Measurements from ENCODE around the gene OR6A2. TPM values are rescaled to one million over a fixed set of nuclear protein-coding genes. Genes with fewer than 3 reads are reported as not detected.
"Not testable (repeated sequence)": the region's sequence is repeated elsewhere in the genome, so short reads cannot be mapped to it uniquely, and the experiment has no call there.

OR6A2 gene
- total RNA-seq: 0.10 TPM

DNA sequence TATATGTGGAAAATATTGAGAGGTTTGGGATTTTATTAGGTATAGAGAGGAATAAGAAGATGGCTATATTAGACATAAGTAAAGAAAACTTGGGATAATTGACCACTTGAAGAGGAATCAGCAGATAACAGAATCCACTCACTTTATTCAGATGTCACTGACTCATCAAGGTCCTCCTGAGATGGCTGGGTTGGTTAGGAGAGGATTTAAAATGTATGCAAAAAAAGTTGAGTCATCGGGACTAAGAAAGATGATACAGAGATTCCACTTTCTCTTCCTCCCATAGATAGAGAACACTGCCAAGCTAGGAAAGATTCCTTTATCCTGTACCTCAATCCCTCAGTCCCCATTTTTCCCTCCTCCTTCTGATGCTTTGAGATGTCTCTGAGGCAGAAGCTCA lies at the start of gene OR6A2:
OR6A2 (minus strand) TSS at position 288 of the 400 bp plus-strand sequence. CDS start 3,981 bp downstream, outside the sequence.
- no peak for DNase-seq

DNA sequence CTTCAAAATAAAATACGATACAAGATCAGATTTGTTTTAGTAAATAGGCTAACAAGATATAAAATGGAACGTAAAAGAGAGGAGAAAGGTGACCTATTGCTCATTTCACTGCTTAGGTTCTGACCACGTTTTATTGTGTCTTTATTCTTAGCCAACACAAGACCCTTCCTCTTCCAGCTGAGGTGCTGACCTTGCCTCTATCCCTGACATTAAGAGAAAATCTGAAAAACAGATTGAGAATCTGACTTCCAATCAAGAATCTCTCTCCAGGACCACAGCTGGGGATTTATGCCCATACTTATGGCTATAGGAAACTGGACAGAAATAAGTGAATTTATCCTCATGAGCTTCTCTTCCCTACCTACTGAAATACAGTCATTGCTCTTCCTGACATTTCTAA lies 45.9 kb upstream of the OR6A2 start, which contains the start of gene OR10A5:
OR10A5 (plus strand) TSS at position 301 of the 400 bp plus-strand sequence; CDS start at position 301, 0 bp downstream.
- DNase-seq: no peak

DNA sequence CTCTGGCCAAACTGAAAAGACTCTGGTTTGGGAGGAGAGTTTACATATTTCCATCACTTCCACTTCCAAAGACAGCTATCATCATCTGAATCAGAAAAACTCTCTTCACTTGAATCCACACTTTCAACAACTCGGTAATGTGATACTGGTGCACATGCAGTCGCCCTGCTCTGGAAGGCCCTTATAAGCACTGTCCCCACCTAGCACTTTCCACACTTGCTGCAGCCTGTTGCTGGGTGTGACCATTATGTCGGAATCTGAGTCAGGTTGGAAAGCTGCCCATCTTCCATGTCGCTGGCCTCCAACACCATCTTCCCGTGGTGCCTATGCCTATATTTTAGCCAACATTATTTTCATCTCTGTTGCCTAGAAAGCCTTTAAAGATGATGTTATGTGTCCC lies 44.9 kb upstream of the OR6A2 start:
- DNase-seq: peak; percentile 27

DNA sequence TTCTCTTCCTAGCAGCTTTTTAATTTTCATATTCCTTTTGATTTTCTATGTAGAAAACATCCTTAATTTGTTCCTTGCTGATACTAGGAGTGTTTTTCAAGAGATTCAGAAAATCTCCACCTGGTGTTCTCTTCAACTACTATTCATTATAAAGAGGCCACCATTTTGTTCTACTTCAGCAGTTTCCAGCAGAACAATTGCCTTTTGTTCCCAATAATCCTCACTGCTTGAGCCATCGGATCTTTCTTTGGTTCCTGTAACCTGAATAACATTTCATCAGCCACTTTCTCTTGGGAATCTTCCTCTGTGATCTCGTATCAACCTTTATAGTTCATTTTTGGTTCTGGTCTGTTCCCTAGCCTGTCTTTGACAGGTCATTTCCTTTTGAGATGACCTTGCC lies 44.2 kb upstream of the OR6A2 start:
- DNase-seq: no peak

DNA sequence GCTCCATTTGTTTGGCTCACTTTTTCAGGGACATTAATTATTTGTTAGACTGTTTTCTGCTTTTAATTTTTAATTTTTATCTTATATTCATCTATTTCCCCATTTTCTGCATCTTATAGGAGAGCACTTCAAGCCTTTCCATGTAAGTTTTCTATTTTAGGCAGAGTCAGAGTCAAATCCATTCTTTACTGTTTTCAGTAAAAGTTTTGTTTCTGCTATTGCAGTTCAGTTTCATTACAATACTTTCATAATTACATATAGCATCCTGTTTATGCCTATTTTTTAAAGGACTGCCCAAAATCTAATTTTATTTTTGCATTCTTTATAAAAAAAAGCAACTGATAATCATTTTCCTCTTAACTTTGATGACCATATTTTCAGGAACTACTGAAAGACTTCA lies 42.2 kb upstream of the OR6A2 start:
- DNase-seq: no peak

DNA sequence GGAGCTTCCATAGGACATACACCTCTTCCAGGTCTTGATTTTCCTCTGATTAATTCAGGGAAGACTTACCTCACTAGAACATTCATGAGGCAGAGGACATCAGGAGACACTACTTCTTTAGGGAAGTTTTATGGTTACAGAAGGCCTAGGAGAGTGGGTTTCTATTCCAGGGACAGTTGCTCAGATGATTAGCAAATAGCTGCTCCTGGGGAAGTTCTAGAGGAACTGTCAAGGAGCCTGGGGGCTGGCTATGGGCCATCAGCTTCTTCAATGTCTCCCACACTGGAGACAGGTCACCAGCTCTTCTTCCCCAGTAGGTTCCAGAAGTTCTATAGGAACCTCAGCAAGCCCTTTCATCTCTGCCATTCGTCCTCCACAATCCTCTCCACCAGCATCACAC lies 34.5 kb upstream of the OR6A2 start:
- DNase-seq: no peak

DNA sequence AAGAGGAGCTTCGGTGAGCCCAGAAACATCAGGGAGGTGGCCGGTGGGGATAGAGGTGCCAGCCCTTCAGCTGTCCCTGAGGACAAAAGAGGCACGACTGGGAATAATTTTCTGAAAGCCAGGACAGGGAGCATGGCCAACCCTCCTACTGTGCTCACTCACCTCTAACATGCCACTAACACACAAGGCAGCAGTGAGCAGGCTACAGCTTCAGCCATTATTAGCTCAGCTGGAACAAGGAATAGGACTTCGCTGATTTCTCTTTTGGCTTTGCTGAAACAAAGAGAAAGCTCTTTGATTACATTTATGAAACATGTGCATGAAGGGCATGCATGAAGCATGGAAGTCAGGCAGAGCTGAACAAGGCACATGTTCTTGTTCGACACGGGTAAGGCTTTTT lies 33.9 kb upstream of the OR6A2 start:
- DNase-seq: no peak

DNA sequence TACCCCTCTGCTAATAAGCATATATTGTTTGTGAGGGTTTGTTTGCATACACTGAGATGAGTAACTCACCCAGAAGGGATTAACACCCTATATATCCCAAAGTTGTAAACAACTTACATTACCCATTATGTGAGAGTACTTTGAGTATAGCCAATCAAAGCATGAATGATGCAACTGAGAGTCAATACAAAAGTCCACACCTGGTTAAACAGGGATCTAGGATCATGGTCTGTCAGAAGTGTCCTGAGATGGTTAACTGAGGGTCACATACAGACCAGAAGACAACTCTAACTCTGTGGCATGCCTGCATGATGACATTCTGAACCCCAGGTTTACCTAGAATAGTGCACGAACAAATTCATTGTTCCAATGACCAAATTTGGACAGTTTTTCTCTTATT lies 28.6 kb upstream of the OR6A2 start:
- DNase-seq: no peak

DNA sequence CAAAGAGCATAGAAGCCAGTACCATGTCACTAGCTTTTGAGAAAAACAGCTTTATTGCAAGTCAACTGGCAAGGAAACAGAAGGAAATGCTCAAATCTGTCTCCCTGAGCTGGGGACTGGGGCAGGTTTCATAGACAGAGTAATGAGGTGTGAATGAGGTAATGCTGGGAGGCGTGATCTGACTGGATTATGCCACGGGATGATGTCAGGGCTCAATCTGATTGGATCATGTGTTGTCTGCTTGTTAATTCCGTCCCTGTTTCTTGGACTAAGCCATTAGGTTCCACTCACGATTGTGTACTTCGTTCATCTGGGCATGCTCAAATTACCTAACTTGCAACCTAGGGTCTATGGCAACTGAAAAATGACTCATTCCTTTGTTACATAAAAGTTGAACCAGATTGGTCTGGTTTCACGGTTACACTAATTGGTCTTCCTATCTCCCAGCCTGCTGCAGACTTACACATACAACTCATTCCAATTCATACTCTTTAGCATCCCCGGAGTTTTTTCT lies 25.8 kb upstream of the OR6A2 start:
- no peak for DNase-seq

DNA sequence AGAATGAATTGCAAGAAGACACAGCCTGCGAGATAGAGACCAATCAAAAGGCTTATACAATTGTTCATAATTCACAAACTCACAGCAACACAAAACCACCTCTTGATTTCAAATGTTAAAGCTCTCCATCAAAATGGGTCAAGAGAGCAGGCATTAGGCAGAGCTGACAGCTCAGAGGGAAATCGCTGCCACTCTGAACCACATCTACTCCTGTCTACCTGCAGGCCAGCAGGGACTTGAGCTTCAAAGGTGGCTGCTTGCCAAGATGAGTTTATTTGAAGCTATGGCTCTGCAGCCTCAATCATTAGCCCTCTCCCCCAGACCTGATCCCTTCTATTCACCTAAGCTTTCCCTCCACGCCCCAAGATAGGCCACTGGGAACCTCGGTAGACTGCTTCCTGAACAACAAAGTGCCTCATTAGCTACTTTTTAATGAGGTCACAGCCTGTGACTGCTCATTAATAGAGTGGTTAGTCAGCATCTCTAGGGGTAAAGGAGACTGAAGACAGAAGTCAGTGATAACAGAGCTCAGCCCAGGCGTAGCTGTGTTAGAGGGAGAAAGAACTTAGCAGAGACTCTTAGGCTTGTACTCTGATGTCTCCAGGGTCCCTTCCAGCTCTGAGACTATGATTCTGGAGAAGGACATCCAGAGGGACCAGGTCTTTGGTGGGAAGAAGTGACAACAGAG lies 24.8 kb upstream of the OR6A2 start:
- DNase-seq: no peak

DNA sequence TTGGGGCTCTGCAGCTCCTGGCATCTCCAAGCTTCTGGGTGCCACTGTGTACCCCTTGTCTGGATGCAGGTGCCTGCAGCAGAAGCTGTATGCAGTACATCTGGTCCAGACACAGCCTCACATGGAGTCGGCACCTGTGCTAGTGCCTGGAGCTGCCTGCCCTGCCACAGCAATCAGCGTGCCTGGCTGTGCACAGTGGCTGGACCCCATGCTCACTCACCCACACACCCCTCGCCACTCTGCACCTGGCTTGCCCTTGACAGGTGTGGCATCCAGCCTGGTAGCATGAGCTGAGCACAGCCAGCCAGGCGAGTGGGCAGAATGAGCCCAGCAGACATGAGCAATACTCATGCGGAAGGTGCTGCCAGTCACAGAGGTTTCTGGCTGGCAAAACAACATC lies 19.5 kb upstream of the OR6A2 start:
- no peak for DNase-seq

DNA sequence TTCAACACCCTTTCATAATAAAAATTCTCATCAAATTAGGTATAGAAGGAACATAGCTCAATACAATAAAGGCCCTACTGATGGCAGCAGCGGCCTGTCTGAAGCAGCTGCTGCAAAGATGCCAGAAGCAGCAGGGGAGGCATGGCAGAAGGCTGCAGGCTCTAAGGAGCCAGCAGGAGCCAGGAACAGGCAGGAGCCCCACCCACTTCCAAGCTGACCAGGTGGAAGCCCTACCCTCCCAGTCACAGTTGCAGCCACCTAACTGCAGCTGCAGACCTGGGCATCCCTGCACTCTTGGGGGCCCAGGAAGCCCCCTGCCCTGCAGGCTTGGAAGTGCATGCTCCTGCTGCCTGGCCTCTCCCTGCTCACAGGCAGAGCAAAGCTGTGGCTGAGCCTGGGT lies 18.2 kb upstream of the OR6A2 start:
- DNase-seq: no peak

DNA sequence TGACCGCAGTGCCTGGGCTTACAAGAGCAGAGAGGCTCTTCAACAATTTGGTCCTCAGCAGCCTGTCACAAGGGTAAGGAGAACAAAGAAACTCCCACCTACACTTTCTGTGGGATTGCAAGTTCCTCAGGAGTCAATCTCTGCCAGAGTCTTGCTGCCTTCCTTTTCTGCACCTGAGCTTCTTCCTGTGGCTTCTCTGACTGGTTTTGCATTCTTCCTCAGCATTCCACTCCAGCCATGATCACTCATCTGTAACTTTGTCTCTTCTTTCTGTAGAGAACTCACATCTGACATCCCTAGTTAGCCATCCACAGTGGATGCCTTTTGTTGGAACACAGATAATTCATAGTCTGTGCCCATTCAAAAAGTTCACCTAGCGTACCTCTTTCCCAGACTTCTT lies 14.2 kb upstream of the OR6A2 start:
- no peak for DNase-seq

DNA sequence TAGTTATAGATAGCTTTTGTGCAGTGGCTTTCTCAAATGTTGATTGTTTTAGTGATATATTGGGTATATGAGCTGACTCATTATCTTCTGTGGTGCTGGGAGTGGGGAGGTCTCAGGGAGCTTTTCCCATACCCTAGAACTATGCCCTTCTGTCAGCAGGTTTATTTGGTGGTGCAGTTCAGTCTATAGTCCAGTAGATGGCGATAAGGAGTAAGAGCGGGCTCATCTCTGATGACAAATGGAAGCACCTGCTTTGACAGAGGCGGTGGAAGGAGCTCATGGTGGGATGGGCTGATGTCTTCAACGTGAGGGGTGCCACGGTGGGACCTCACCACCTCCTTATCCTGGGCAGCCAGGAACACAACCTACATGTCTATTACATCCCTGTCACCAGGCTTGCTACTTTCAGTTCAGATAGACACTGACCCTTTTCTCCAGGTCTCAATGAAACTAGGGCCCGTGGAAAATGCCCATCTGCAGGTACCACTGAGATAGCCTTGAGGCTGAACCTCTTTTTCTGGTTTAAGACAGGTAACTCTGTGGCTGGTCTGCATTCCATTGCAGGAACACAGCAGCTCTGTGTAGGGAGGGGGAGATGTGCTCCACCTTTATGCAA lies 13.0 kb upstream of the OR6A2 start:
- DNase-seq: peak; percentile 56

DNA sequence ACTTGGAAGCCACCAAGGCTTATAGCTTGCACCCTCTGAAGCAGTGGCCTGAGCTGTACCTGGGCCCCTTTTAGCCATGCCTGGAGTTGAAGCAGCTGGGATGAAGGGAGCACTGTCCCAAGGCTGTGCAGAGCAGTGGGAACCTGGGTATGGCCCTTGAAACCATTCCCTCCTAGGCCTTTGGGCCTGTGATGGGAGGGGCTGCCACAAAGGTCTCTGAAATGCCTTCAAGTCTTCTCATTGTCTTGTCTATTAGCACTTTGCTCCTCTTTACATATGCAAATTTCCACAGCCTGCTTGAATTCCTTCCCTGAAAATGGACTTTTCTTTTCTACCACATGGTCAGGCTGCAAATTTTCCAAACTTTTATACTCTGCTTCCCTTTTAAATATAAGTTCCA lies 1.6 kb upstream of the OR6A2 start:
- DNase-seq: not testable (repeated sequence)

DNA sequence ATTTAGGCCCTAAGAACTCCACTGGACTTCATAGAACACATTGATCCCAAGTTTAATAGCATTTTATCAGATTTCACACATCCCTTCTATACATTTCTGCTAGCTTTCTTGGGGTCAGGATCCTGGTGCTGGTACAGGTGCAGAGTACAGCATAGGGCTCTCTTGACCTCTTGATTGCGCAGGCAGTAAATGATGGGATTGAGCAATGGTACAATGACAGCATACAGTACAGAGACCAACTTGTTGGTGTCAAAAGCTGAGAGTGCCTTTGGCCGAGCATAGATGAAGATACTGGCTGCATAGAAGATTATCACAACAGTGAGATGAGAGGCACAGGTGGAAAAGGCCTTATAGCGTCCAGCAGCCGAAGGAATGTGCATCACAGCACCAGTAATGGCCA lies 4.8 kb downstream of the OR6A2 start:
- DNase-seq: no peak

DNA sequence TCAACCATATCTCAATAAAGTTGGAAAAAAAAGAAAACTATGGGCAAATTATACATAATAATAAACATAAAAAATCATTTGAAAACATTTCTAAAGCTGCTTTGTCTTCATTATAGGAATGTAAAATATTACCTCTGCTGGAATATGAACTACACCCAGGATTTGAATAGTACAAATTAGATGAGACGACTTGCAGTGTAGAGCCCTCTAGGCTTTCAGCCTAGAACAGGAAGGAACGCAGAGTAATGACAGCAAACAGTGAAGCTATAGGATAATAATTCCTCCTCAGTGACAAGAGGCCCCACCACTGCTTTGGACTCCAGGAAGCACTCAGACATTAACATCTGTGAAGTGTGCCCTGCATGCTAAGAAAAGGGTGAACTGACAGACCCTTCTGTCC lies 8.9 kb downstream of the OR6A2 start:
- DNase-seq: no peak

DNA sequence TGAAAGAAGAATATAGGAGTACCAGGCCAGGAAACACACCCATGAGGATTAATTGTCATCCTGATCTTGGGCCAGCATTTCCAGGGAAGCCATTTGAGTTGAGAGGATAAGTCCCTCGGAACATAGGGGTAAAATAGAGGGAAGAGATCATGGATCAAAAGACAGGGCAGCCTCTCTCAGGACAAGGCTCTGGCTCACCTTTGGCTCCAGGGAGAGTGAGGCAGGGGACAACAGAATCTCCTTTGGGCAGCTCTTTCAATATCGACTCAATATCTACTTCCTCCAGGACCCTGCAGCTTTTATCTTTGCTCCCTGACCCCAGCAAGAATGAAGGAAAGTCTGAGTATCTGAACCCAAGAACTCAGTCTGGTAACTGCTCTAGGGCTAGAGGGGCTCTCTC lies 16.8 kb downstream of the OR6A2 start, which contains the start of gene OR2AG1:
OR2AG1 (plus strand) TSS at position 301 of the 400 bp plus-strand sequence. CDS start 2,018 bp downstream, outside the sequence.
- DNase-seq: no peak

DNA sequence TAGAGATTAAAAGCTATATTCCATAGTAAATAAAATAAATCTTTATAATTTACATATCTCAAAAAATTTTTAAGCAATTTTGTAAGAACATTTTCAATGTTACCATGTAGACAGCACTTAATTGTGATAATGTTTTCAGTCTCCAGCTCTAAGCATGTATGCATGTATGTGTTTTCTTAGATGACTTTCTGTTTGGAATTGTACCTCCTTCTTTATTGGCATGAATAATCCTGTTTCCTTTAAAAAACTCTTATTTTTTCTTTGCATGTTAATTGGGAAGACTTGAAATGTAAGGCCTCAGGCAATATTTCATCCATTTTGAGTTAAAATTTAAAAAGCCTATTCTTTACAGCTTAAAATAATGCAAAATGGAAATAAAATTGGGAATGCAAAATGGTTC lies 18.7 kb downstream of the OR6A2 start:
- DNase-seq: no peak

DNA sequence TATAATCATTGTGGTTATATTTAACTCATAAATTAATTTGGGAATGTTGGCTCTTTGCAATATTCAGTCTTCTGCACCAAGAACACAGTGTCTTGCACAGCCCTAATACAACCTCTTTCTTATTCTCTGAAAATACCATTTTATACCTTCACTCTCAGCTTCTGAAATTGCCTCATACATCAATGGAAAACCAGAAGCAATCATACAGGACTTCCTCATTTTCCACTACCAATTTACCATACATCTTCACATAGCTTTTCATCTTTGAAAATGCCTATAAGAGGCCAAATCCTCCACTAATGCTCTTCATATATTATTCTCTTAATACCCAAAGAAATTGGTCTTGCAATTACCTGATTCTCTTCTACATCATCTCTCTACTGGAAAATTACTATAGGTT lies 21.0 kb downstream of the OR6A2 start:
- no peak for DNase-seq

DNA sequence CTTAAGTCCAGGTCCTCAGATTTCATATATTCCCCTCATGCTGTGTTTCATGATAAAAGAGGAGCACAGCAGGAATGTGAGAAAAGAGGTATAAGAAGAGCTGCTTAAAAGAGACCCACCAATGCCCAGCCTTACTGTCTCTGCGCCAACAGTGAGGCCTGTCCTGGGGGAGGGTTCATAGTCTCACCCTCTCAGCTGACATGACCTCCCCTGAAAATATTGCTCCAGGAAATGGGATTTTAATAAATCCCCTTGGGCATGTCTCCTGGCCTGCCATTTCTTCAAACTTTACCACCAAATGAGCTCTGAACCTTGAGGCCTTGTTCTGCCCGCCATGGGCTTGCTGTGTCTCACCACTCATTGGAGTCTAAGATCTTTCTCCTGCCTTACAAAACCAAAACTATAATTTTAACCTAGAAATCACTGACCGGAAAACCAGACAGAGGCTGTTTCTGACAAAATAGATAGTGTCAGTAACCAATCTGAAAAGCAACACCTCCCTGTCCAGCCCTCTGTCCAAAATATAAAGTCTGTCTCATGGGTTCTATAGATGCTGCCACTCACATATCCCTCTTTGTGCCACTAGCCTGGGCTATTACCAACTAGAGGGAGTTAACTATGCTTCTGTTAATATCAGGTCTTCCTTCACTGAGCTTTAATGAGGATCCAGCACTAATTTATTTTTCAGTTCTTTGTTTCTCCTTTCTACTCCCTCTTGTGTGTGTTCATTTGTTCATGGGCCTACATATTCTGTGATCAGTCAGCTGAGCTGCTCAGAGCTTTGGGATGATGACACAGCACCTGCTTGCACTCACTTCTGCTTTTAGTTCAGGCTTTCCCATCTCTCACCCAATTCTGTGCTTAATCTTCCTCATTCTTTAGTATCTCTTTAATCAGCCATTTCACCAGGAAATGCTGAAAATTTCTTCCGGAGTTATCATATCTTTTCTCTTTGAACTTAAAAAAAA lies 27.3 kb downstream of the OR6A2 start, which contains the start of gene OR2AG2:
OR2AG2 (minus strand) TSS at position 51 of the 968 bp plus-strand sequence. CDS start 3,019 bp downstream, outside the sequence.
- no peak for DNase-seq

DNA sequence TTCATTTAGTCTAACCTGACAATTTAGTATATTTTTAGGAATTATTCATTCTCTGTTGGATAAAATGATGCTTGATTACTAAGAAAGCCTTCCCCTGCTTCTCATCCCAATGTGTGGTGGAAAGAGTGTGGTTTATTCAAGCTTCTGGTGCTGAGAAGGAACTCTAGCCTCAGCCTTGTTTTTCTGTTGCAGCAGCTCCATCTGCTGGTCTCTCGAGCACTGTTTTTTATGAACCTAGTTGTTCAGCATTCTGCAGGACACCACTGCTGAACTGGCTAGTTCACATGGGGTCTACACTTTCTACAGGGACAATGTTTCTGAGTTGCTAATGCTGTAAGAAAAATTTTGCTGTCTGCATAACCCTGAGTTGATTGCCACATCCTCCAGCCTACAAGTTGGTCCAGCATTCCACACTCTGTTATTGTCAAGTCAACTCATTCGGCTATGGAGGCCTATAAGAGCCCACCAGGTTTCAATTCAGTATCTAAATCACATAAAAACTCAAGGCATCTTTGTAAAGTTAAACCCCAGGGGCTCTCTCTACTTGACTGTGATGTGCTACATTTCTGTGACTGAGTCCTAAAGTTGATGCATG lies 42.0 kb downstream of the OR6A2 start:
- peak; percentile 78 for DNase-seq
